Activated CD4-positive, alpha-beta T cell treated with anti-CD3 and anti-CD28 coated beads, Interleukin-2, amount 10 ng/mL, durations not matched to agents 24 days and 14 days (primary cell): Measurements from ENCODE around the gene TRIM8. TPM values are rescaled to one million over a fixed set of nuclear protein-coding genes. Genes with fewer than 3 reads are reported as not detected.

Source experiments
- DNase-seq: peaks from one replicate; pipeline ENCODE4 v3.0.0; 2022
- H3K27ac Mint-ChIP-seq: one replicate; pipeline ENCODE4 v1.8.0; 2022; ENCODE audit warnings: mild to moderate bottlenecking, mixed read lengths
- H3K27me3 Mint-ChIP-seq: one replicate; pipeline ENCODE4 v1.8.0; 2022; ENCODE audit warnings: mixed read lengths
- H3K36me3 Mint-ChIP-seq: one replicate; pipeline ENCODE4 v1.8.0; 2022; ENCODE audit warnings: low read depth, mild to moderate bottlenecking, mixed read lengths
- H3K4me1 Mint-ChIP-seq: one replicate; pipeline ENCODE4 v1.8.0; 2021; ENCODE audit warnings: mixed read lengths
- H3K4me3 Mint-ChIP-seq: one replicate; pipeline ENCODE4 v1.8.0; 2022; ENCODE audit warnings: mild to moderate bottlenecking, moderate library complexity, mixed read lengths
- H3K9me3 Mint-ChIP-seq: one replicate; pipeline ENCODE4 v1.8.0; 2021; ENCODE audit warnings: mixed read lengths
- intact Hi-C: fragments of 100-400 bp; cut with micrococcal nuclease; formaldehyde crosslinking; loops from one replicate; pipeline ENCODE4 v1.15.1; 2023
- total RNA-seq: library from RNA; stranded (reverse); gene quantifications from 2 replicates; pipeline ENCODE4 v1.2.3, GENCODE V29; 2022

TRIM8 gene
- total RNA-seq, 1 donor from 2014 or later = 85.5 TPM

DNA sequence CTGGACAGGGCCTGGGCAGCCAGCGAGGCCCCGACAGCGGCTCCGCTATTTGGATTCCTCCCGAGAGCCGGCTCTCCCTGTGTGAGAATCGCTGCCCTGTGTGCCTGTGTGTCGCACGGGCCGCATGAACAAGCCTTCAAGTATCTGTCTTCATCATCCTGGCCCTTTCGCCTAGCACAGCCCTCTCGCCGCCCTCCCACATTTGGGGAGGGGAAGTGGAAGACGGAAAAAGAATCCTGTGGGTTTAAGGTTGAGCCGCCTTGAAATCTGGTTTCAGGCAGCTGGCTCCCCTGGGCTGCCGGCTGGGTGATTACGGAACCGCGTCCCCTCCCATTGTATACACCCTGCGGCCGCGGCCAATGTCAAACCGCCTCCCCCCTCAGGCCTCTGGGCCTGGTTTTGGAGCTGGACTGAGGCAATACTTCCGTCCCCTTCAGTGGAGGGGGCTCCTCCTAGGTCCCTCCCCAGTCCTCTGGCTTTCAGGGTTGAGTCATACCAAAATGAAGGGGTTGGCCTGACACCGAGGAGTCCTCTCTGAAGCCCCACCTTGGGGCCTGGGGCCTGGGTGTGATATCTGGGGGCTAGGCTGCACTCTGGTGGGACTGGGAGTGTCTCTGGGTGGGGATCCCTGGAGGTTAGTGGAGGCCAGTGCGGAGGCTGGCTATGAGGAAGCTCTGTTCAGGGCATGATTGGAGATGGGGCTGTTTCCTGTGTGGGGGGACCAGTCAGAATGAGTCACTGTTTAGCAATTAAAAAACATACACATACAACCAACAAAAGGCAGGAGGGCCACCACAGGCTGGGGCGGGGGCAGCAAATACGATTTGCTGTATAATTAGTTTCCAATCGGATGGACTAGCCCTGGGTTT is 1.7 kb downstream of the TRIM8 start:
- no peaks in the 10 kb centered on the region for H3K9me3 Mint-ChIP-seq
- peaks cover 32% of the 10 kb centered on the region for H3K36me3 Mint-ChIP-seq
- H3K27me3 Mint-ChIP-seq = no peaks in the 10 kb centered on the region
- intact Hi-C loops = loop anchor here (1.0 to 10.0 kb wide), 9 partner anchors 15 to 829 kb away; partner anchors contain the start of genes ACTR1A, ARL3, C10orf95 and CUEDC2
- peaks cover 49% of the 10 kb centered on the region for H3K4me1 Mint-ChIP-seq
- H3K27ac Mint-ChIP-seq = peak overlapping the region; percentile 99
- peak overlapping the region; percentile 96 for H3K4me3 Mint-ChIP-seq
- DNase-seq = peak; percentile 91

DNA sequence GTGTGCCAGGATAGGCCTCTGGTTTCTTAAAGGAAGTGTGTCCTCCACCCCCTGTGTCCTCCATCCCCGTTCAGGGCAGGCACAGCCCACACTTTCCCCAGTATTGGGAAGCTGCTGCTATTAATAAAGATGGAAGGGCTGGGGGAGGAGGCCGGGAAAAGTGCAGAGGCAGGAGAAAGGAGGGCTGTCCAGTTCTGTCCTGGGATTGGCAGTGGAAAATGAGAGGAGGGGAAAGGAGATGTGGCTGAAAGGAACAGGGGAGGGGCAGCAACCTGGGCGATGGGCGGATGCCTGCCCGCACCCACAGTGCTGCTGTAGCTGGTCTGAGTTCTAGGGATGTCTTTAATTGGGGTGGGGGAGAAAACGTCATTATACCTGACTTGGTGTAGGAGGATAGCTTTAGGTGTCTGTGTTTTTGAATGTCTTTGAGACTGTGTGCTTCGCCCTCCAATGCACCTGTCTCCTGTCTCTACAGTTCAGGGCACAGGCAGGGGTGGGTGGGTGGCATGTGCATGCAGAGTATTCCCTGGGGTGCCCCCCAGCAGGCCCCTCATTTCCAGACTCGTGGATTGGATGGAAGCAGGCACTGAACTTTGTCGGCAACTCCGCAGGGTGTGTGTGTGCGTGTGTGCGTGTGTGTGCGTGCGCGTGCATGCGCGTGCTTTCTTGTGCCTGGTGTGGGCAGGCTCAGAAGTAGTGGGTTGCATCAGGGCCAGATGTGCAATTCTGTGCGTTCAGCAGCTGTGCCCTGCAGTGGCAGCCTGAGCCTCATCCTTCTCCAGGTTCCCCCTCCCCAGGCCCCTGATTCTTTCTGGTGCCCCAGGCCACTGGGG is 2.5 kb downstream of the TRIM8 start:
- Mint-ChIP-seq H3K4me3 (peak overlapping the region; percentile 96), H3K4me1 (peaks cover 51% of the 10 kb centered on the region), H3K27ac (peak overlapping the region; percentile 99), H3K9me3 (no peaks in the 10 kb centered on the region), H3K36me3 (peaks cover 32% of the 10 kb centered on the region), H3K27me3 (no peaks in the 10 kb centered on the region)
- intact Hi-C loops = loop anchor here (1.0 to 10.0 kb wide), 9 partner anchors 14 to 830 kb away; partner anchors contain the start of genes ACTR1A, ARL3, C10orf95 and CUEDC2
- DNase-seq = peak; percentile 83

GRCh38 chr10:102647443-102648268 is 3.4 kb downstream of the TRIM8 start:
- H3K9me3 Mint-ChIP-seq = no peaks in the 10 kb centered on the region
- DNase-seq = peak; percentile 59
- intact Hi-C loops = loop anchor here (2.0 to 10.0 kb wide), 5 partner anchors 27 to 830 kb away; partner anchors contain the start of genes C10orf95, CUEDC2, NOLC1 and OGA
- peaks cover 58% of the 10 kb centered on the region for H3K4me1 Mint-ChIP-seq
- no peaks in the 10 kb centered on the region for H3K27me3 Mint-ChIP-seq
- peak overlapping the region; percentile 99 for H3K27ac Mint-ChIP-seq
- peaks cover 37% of the 10 kb centered on the region for H3K36me3 Mint-ChIP-seq
- peak overlapping the region; percentile 96 for H3K4me3 Mint-ChIP-seq

GRCh38 chr10:102648269-102648888 is 4.1 kb downstream of the TRIM8 start:
- peak overlapping the region; percentile 96 for H3K4me3 Mint-ChIP-seq
- peaks cover 65% of the 10 kb centered on the region for H3K4me1 Mint-ChIP-seq
- H3K27me3 Mint-ChIP-seq = no peaks in the 10 kb centered on the region
- H3K9me3 Mint-ChIP-seq = no peaks in the 10 kb centered on the region
- intact Hi-C loops = loop anchor here (5.0 to 10.0 kb wide), 4 partner anchors 196 to 831 kb away; partner anchors contain the start of genes C10orf95, CUEDC2, NOLC1 and OGA
- H3K27ac Mint-ChIP-seq = peak overlapping the region; percentile 79
- peaks cover 42% of the 10 kb centered on the region for H3K36me3 Mint-ChIP-seq
- DNase-seq = peak; percentile 67

DNA sequence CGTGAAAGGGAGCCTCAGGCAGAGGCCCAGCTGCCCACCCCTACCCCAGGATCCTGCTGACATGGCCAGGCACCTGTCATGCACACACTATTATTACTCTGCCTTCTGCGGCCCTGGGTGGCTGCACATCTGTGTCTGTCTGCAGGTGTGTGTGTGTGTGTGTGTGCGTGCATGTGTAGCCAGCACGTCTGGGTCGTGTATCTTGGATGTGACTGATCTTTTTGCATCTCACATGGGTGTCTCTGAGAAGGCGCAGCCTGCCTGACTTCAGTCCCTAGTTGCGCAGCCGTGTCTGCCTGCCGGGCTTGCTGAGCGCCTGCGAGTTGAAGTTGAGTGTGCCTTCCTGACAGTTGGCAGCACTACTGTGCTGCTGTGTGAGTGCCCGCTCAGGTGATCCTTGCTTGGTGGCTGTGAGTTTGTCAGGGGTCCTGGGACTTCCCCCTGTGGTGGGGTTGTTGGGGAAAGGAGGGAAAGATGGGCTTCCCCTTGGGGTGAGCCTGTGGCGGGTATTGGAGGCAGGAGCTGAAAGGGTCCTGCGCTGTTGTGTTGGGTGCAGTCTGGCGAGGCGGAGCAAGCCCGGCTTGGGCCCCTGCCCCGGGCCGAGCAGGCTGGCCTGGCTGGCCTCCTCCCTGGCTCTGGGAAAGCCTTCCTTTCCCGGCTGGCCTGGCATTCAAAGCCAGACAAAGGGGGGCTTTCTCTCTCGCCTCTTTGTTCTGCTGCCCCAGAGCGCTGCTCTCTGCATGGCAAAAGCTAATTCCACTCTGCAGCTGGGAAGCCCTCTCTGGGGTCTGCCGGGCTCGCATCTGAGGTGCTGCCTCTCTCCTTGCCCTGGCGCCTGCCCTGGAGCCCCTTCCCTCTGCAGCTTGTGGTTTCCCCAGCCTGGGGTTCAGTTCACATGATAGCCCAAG is 4.9 kb downstream of the TRIM8 start:
- H3K27me3 Mint-ChIP-seq = no peaks in the 10 kb centered on the region
- peaks cover 72% of the 10 kb centered on the region for H3K4me1 Mint-ChIP-seq
- intact Hi-C loops = loop anchor here (5.0 to 10.0 kb wide), 4 partner anchors 197 to 832 kb away; partner anchors contain the start of genes C10orf95, CUEDC2, NOLC1 and OGA
- DNase-seq = peak; percentile 79
- H3K4me3 Mint-ChIP-seq = peak overlapping the region; percentile 96
- H3K36me3 Mint-ChIP-seq = peaks cover 48% of the 10 kb centered on the region
- no peaks in the 10 kb centered on the region for H3K9me3 Mint-ChIP-seq
- peak overlapping the region; percentile 79 for H3K27ac Mint-ChIP-seq

DNA sequence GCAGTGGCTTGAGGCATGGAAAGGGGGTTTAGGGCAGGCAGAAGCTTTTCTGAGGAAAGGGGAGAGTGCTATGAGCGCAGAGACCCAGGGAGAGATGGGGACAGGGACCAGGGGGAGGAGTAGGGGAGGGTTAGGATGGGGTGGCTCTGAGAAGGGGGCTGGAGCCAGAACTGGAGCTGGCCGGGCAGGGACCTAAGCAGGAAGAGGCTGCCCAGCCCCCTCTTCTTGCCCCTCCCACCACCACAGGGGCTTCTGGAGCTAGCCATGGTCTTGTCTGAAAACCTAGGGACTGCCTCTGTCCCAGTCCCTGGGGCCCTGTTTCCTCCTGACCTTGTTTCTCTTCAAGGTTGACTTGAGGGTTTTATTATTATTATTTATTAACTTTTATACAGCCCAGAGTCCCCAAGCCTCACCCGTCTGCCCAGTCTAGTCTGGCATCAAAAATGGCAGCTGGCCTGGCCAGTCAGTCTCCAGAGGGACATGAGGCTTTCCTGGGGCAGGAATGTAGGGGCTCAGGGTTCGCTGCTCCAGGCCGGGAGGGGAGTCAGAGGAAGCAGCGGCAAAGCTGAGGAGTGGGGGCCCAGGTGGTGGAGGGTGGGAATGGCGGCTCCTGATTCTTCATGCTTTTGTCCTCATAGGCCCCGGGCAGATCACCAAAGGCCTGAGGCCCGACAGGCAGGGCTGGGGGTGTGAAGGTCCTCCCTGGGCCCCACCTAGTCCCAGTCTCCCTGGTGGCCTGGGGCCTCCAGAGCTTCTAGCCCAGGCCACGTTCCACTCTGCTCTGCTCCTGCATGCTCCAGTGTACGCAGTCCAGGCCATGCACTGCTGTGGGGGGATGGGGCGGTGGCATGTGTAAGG is 5.7 kb downstream of the TRIM8 start:
- H3K27me3 Mint-ChIP-seq = no peaks in the 10 kb centered on the region
- DNase-seq = no peak
- peak overlapping the region; percentile 70 for H3K27ac Mint-ChIP-seq
- peak overlapping the region; percentile 96 for H3K4me3 Mint-ChIP-seq
- peaks cover 77% of the 10 kb centered on the region for H3K4me1 Mint-ChIP-seq
- intact Hi-C loops = loop anchor here (5.0 to 10.0 kb wide), 4 partner anchors 198 to 833 kb away; partner anchors contain the start of genes C10orf95, CUEDC2, NOLC1 and OGA
- peaks cover 51% of the 10 kb centered on the region for H3K36me3 Mint-ChIP-seq
- H3K9me3 Mint-ChIP-seq = no peaks in the 10 kb centered on the region

DNA sequence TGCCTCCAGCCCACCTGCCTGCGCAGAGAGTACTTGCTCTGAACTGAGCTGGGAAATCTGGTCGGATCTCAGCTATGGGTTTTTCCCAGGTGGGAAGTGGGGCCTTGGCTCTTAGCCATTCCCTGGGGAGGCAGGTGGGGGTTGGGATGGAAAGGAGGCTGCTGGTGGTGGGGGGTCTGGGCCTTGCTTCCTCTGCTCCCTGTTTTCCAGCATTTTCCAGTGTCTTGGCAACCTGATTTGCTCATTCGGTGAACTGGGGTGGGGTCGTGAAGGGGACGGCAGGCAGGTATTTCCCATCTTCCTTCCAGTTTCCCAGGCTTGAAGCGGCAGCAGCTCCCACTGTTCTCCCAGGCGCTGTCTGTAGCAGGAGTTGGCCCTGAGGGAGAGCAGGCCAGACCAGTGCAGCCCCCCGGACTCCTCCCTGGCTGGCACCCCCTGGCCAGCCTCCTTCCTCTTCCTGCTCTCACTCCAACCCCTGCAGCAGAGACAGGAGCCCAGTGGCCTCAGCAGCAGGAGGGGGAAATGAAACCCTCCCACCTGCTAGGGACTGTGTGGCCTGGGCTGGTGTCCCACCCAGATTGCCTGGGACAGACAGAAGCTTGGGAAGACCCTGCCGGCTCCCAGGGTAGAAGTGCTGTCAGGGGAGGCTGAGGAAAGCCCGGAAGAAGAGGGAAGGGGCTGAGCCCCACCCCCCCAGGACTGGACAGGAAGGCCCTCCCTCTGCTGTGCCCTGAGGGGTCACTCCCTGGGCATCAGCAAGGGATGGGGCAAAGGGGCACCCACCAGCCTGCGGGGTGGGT is 6.6 kb downstream of the TRIM8 start:
- Mint-ChIP-seq H3K27ac (peak overlapping the region; percentile 89), H3K27me3 (no peaks in the 10 kb centered on the region), H3K9me3 (no peaks in the 10 kb centered on the region), H3K36me3 (peaks cover 49% of the 10 kb centered on the region), H3K4me1 (peaks cover 77% of the 10 kb centered on the region), H3K4me3 (peak overlapping the region; percentile 75)
- intact Hi-C loops = no loop called here
- no peak for DNase-seq

GRCh38 chr10:102651455-102652169 is 7.3 kb downstream of the TRIM8 start:
- H3K4me1 Mint-ChIP-seq = peaks cover 72% of the 10 kb centered on the region
- intact Hi-C loops = loop anchor here (1.0 kb wide), 1 partner anchor 10 kb away; no protein-coding TSS in a partner anchor
- H3K36me3 Mint-ChIP-seq = peaks cover 47% of the 10 kb centered on the region

GRCh38 chr10:102652170-102652916 is 8.1 kb downstream of the TRIM8 start:
- H3K4me1 Mint-ChIP-seq = peaks cover 67% of the 10 kb centered on the region
- no peaks in the 10 kb centered on the region for H3K27me3 Mint-ChIP-seq
- peak overlapping the region; percentile 75 for H3K4me3 Mint-ChIP-seq
- H3K9me3 Mint-ChIP-seq = no peaks in the 10 kb centered on the region
- peak; percentile 71 for DNase-seq
- peak overlapping the region; percentile 89 for H3K27ac Mint-ChIP-seq
- intact Hi-C loops = loop anchor here (1.0 kb wide), 1 partner anchor 9 kb away; no protein-coding TSS in a partner anchor
- H3K36me3 Mint-ChIP-seq = peaks cover 49% of the 10 kb centered on the region

More at GRCh38 chr10:102651455-102652169, 7.3 kb downstream of the TRIM8 start:
- Mint-ChIP-seq H3K27me3 (no peaks in the 10 kb centered on the region), H3K9me3 (no peaks in the 10 kb centered on the region), H3K4me3 (peak overlapping the region; percentile 75), H3K27ac (peak overlapping the region; percentile 89)
- DNase-seq = no peak
